CD4-positive, alpha-beta T cell (primary cell): ENCODE data around the gene CHD5. TPM values are rescaled to one million over a fixed set of nuclear protein-coding genes. Genes with fewer than 3 reads are reported as not detected.

Experiments used
- ATAC-seq: fragments of 200-7000 bp; cut with Tn5 transposase; one replicate; pipeline ENCODE4 v1.10.0; 2022; ENCODE audit warnings: mild to moderate bottlenecking; ENCODE audit not compliant: poor library complexity
- CTCF ChIA-PET: fragments of 350-600 bp; sonication (Branson Sonifier 250); formaldehyde crosslinking; loops from one replicate; lab custom pipeline; 2021; ENCODE audit warnings: antibody characterized with exemption, inconsistent platforms; lab: Charles Lee
- POLR2A ChIA-PET: fragments of 350-600 bp; sonication (Branson Sonifier 250); formaldehyde crosslinking; loops from one replicate; lab custom pipeline; 2021; ENCODE audit warnings: antibody characterized with exemption, inconsistent platforms; lab: Charles Lee
- DNase-seq, 14 experiments: peaks; one replicate each; pipeline ENCODE4 v3.0.0-alpha.2; 2013 to 2020; ENCODE audit warnings: mixed read lengths in 2 of 14
- H3K27ac ChIP-seq, 2 donors: one replicate each; pipeline versions ENCODE4 v1.5.1 to v1.7.0; 2013; ENCODE audit warnings: low read length in 2 of 2, low read depth in 1 of 2, mild to moderate bottlenecking in 1 of 2
- H3K27me3 ChIP-seq, 2 experiments: 1 replicate in 1 of 2; 2 replicates in 1 of 2; pipeline versions ENCODE4 v1.6.1 to v1.7.0; 2013; ENCODE audit warnings: low read length in 2 of 2, control low read depth in 1 of 2, mild to moderate bottlenecking in 1 of 2, moderate library complexity in 1 of 2; ENCODE audit not compliant: insufficient read depth in 2 of 2, control insufficient read depth in 1 of 2
- H3K36me3 ChIP-seq: one replicate; pipeline ENCODE4 v1.6.1; 2013; ENCODE audit warnings: low read length, control low read depth; ENCODE audit not compliant: insufficient read depth
- H3K4me1 ChIP-seq: one replicate; pipeline ENCODE4 v1.6.1; 2013; ENCODE audit warnings: low read length, control low read depth; ENCODE audit not compliant: insufficient read depth
- H3K4me3 ChIP-seq: one replicate; pipeline ENCODE4 v1.5.1; 2013; ENCODE audit warnings: mild to moderate bottlenecking, low read length, moderate library complexity
- H3K9me3 ChIP-seq, 2 experiments: 1 replicate in 1 of 2; 2 replicates in 1 of 2; pipeline versions ENCODE4 v1.6.1 to v1.7.0; 2013; ENCODE audit warnings: low read length in 2 of 2, mild to moderate bottlenecking in 2 of 2, control low read depth in 1 of 2, moderate library complexity in 1 of 2; ENCODE audit not compliant: control insufficient read depth in 1 of 2, insufficient read depth in 1 of 2
- H3K27ac Mint-ChIP-seq: one replicate; pipeline ENCODE4 v1.8.0; 2020; ENCODE audit warnings: mixed read lengths
- H3K27me3 Mint-ChIP-seq: one replicate; pipeline ENCODE4 v1.8.0; 2021; ENCODE audit warnings: mixed read lengths
- H3K36me3 Mint-ChIP-seq: one replicate; pipeline ENCODE4 v1.8.0; 2021; ENCODE audit warnings: low read depth, mixed read lengths
- H3K4me1 Mint-ChIP-seq: one replicate; pipeline ENCODE4 v1.8.0; 2021; ENCODE audit warnings: low read depth, mixed read lengths
- H3K4me3 Mint-ChIP-seq: one replicate; pipeline ENCODE4 v1.8.0; 2020; ENCODE audit warnings: mild to moderate bottlenecking, mixed read lengths
- H3K9me3 Mint-ChIP-seq: one replicate; pipeline ENCODE4 v1.8.0; 2020; ENCODE audit warnings: mixed read lengths
- intact Hi-C, 2 experiments: fragments of 100-400 bp; cut with DNase I in 1 of 2; cut with micrococcal nuclease in 1 of 2; formaldehyde crosslinking; loops; one replicate each; pipeline versions ENCODE4 v1.15.1 to v1.9.0; 2023 to 2025; cut with DNase I, micrococcal nuclease
- total RNA-seq, 174 experiments: library from RNA in 2 of 174; stranded (reverse) in 2 of 174; gene quantifications; one replicate each; pipeline ENCODE4 v1.2.3 and lab custom pipeline; 2021 to 2026
- TF ChIP-seq, protein P1 (sequence below): fragments of 200-600 bp; IDR thresholded peaks from one replicate; pipeline ENCODE4 v1.8.0; 2022; ENCODE audit warnings: antibody characterized with exemption, mild to moderate bottlenecking

CHD5 gene
- total RNA-seq, 2 experiments from 2014 or later = 0.25 to 0.34 TPM

DNA sequence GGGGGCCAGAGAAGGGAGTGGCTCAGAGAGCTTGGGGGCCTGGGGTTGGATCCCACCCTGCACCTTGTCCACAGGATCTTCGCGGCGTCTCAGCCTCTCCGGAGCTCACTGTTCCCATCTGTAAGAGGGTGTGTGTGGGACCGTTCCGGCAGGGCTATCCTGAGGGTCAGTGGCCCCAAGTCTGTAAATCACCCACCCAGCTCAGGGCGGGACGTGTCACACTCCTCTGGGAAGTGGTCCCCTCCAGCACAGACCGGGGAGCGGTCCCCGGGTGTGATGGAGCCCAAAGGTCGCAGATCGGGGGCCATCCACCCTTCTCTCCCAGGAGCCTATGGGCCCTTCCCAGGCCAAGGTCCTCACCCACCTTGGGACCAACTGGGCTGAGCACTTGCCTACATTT, 94.5 kb downstream of the CHD5 start:
- CTCF ChIA-PET = no interaction called here

DNA sequence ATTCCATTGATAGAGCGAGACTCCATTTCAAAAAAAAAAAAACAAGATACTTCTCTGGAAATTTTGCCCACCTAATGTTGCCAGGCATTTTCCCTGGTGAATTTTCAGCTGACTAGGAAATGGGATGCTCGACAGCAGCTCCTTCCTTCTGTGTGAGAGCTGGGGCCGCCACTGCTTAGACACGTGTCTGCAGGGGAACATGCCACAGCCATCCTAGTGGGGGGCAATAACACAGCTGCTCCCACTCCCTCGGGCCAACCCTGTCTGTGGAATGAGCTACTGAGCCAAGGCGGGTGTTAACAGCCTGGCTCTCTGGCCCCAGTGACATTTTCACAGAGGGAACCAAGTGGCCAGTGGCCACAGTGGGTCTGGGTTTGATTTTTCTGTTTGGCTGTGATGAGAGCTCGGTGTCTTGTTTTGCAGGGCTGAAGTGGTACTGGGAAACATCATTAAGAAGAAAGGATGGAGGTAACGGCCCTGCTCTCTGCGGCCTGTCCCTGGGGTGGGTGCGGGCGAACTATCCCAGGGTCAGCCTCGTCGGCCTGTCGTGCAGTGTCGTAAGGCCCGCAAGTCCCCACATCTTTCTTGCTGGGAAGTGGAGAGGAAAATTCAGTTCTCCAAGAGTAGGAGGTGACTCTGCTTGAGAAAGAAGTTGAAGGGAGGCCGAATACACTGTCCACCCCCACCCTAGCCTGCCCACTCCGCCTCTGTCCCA, 95.2 kb downstream of the CHD5 start:
- TF ChIP-seq, protein P1, sequence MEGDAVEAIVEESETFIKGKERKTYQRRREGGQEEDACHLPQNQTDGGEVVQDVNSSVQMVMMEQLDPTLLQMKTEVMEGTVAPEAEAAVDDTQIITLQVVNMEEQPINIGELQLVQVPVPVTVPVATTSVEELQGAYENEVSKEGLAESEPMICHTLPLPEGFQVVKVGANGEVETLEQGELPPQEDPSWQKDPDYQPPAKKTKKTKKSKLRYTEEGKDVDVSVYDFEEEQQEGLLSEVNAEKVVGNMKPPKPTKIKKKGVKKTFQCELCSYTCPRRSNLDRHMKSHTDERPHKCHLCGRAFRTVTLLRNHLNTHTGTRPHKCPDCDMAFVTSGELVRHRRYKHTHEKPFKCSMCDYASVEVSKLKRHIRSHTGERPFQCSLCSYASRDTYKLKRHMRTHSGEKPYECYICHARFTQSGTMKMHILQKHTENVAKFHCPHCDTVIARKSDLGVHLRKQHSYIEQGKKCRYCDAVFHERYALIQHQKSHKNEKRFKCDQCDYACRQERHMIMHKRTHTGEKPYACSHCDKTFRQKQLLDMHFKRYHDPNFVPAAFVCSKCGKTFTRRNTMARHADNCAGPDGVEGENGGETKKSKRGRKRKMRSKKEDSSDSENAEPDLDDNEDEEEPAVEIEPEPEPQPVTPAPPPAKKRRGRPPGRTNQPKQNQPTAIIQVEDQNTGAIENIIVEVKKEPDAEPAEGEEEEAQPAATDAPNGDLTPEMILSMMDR = no peak
- Mint-ChIP-seq H3K36me3 (peaks cover 51% of the 10 kb centered on the region), H3K27me3 (no peaks in the 10 kb centered on the region), H3K9me3 (no peaks in the 10 kb centered on the region), H3K4me1 (no peaks in the 10 kb centered on the region), H3K4me3 (no peak overlapping the region), H3K27ac (no peak overlapping the region)
- Histone ChIP-seq H3K36me3 (peaks cover 61% of the 10 kb centered on the region), H3K27ac (no peak overlapping the region), H3K4me3 (no peak overlapping the region), H3K4me1 (no peaks in the 10 kb centered on the region), H3K9me3 (no peaks in the 10 kb centered on the region), H3K27me3 (no peaks in the 10 kb centered on the region)
- ATAC-seq (no peak), DNase-seq (no peak)
- ChIA-PET CTCF (no interaction called here), POLR2A (interaction anchor here (0.6 kb wide), 1 partner anchor 23 kb away, joined by 3 read pairs; no protein-coding TSS in a partner anchor)
- intact Hi-C loops = no loop called here

More for the DNA sequence above, 94.5 kb downstream of the CHD5 start:
- POLR2A ChIA-PET = no interaction called here
- TF ChIP-seq, protein P1 = no peak
- Mint-ChIP-seq H3K36me3 (peaks cover 47% of the 10 kb centered on the region), H3K9me3 (no peaks in the 10 kb centered on the region), H3K27me3 (no peaks in the 10 kb centered on the region), H3K27ac (no peak overlapping the region), H3K4me1 (no peaks in the 10 kb centered on the region), H3K4me3 (no peak overlapping the region)
- no peaks in the 10 kb centered on the region for H3K27me3 ChIP-seq
- no peaks in the 10 kb centered on the region for H3K9me3 ChIP-seq
- ATAC-seq = no peak
- no peaks in the 10 kb centered on the region for H3K4me1 ChIP-seq
- no peak overlapping the region for H3K27ac ChIP-seq
- H3K36me3 ChIP-seq = peaks cover 61% of the 10 kb centered on the region
- DNase-seq = no peak
- H3K4me3 ChIP-seq = no peak overlapping the region
- intact Hi-C loops = no loop called here

DNA sequence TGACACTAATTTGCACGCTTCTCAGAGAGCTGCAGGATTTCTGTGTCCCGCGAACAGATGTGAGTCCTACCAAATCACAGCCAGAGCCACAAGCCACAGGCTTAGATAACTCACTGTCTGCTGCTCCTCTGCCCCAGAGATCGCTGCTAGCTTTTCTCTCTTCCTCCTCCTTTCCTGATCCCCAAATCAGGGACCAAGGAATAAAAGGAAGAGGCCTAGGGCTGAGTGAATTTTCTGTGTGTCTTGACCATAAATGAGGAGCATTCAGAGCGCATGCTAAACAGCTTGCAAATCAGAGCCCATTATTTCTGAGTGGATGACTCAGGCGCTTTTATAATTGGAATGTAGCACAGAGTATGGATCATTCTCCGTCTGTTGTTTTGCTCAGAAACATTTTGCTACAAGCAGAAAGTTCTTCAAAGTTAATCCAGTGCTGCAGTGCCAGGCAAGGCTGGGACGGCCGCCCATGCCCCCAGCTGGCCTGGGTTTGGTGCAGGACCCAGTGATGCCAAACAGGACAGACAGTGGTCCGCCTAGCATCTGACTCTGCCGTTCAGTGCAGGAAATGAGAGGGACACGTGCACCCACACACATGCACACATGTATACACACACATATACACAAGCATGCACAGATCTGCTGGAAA, 96.2 kb downstream of the CHD5 start:
- Histone ChIP-seq H3K4me1 (no peaks in the 10 kb centered on the region), H3K27ac (no peak overlapping the region), H3K36me3 (peaks cover 67% of the 10 kb centered on the region), H3K4me3 (no peak overlapping the region), H3K27me3 (no peaks in the 10 kb centered on the region), H3K9me3 (no peaks in the 10 kb centered on the region)
- Mint-ChIP-seq H3K27me3 (no peaks in the 10 kb centered on the region), H3K27ac (no peak overlapping the region), H3K36me3 (peaks cover 50% of the 10 kb centered on the region), H3K4me1 (no peaks in the 10 kb centered on the region), H3K4me3 (no peak overlapping the region), H3K9me3 (no peaks in the 10 kb centered on the region)
- CTCF ChIA-PET = no interaction called here
- intact Hi-C loops = no loop called here
- TF ChIP-seq, protein P1 = no peak
- DNase-seq (no peak), ATAC-seq (no peak)
- POLR2A ChIA-PET = no interaction called here
